Activated naive CD4-positive, alpha-beta T cell treated with anti-CD3 and anti-CD28 coated beads, Interleukin-2, amount 50 U/mL, for 72 hours (primary cell): ENCODE data around the gene ITPRIPL2. TPM values are rescaled to one million over a fixed set of nuclear protein-coding genes. Genes with fewer than 3 reads are reported as not detected.

Source experiments
- total RNA-seq, 2 donors: library from RNA; stranded (reverse); gene quantifications; one replicate each; pipeline ENCODE4 v1.2.3, GENCODE V29; 2022

ITPRIPL2 gene
- total RNA-seq, 2 donors from 2014 or later: 1.3 to 1.8 TPM

Other genes with a start within 250 kb of the ITPRIPL2 start
- gene SMG1, start 187.6 kb upstream of the ITPRIPL2 start, total RNA-seq: 100 to 1,000 TPM; 181 to 216 TPM
- gene TMC7, start 130.0 kb upstream of the ITPRIPL2 start, total RNA-seq: not detected
- 10 to 100 TPM; 15.7 to 20.4 TPM for gene COQ7, start 46.4 kb upstream of the ITPRIPL2 start, total RNA-seq
- not detected for gene SYT17, start 54.3 kb downstream of the ITPRIPL2 start, total RNA-seq
- gene CLEC19A, start 171.8 kb downstream of the ITPRIPL2 start, total RNA-seq: not detected